ENCODE measurements around the gene HECTD1. TPM values are rescaled to one million over a fixed set of nuclear protein-coding genes. Genes with fewer than 3 reads are reported as not detected.
"Not testable (repeated sequence)": the region's sequence is repeated elsewhere in the genome, so short reads cannot be mapped to it uniquely, and the experiment has no call there.

Gene HECTD1
- total RNA-seq, 3 donors from 2014 or later (not counting 1 experiment from before 2014, with no cell fraction given): 162 to 202 (median 179) TPM

DNA sequence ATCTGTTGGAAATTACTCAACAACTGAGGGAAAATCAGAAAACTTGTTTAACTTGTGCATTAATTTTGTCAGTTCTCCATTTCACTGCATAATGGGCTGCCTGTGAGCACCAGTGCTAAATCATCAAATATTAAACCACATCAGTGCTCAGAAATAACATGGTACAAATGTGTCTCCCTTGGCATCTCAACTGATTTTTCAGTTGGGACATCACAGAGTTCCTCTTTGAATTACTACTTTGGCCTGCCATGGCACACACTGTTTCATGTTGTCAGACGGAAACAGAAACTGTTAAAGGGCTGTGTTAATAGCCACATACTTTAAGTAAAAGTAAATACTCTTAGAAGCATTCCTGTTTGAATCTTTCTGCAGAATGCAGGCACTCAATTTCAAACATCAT, 139.4 kb downstream of the HECTD1 start:
- Histone ChIP-seq H3K4me1 (ENCODE audit: control insufficient read depth, insufficient read depth, low read length) (no peaks in the 10 kb centered on the region), H3K27me3 (ENCODE audit: control insufficient read depth, insufficient read depth, low read length) (no peaks in the 10 kb centered on the region), H3K9me3 (ENCODE audit: control insufficient read depth, insufficient read depth, low read length) (no peaks in the 10 kb centered on the region), H3K36me3 (ENCODE audit: control insufficient read depth, insufficient read depth, low read length) (peaks cover 4% of the 10 kb centered on the region), H3K4me3 (ENCODE audit: low read length) (no peak overlapping the region), H3K27ac (ENCODE audit: low read length) (no peak overlapping the region)
- peaks cover 9% of the 10 kb centered on the region for H3K36me3 Mint-ChIP-seq
- DNase-seq: no peak
- TF ChIP-seq, protein P1, sequence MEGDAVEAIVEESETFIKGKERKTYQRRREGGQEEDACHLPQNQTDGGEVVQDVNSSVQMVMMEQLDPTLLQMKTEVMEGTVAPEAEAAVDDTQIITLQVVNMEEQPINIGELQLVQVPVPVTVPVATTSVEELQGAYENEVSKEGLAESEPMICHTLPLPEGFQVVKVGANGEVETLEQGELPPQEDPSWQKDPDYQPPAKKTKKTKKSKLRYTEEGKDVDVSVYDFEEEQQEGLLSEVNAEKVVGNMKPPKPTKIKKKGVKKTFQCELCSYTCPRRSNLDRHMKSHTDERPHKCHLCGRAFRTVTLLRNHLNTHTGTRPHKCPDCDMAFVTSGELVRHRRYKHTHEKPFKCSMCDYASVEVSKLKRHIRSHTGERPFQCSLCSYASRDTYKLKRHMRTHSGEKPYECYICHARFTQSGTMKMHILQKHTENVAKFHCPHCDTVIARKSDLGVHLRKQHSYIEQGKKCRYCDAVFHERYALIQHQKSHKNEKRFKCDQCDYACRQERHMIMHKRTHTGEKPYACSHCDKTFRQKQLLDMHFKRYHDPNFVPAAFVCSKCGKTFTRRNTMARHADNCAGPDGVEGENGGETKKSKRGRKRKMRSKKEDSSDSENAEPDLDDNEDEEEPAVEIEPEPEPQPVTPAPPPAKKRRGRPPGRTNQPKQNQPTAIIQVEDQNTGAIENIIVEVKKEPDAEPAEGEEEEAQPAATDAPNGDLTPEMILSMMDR (IDR thresholded peaks at IDR 0.05): no peak
- intact Hi-C loops (cut with micrococcal nuclease): no loop called here
- H3K4me3 Mint-ChIP-seq: no peak overlapping the region
- H3K4me1 Mint-ChIP-seq: no peaks in the 10 kb centered on the region
- no peaks in the 10 kb centered on the region for H3K9me3 Mint-ChIP-seq
- H3K27ac Mint-ChIP-seq: no peak overlapping the region
- ATAC-seq: no peak
- 80% methylated on average over 1 of the region's 1 CpG for WGBS (ENCODE audit: insufficient coverage)
- no peaks in the 10 kb centered on the region for H3K27me3 Mint-ChIP-seq (ENCODE audit: low read depth in 2 of 2)

DNA sequence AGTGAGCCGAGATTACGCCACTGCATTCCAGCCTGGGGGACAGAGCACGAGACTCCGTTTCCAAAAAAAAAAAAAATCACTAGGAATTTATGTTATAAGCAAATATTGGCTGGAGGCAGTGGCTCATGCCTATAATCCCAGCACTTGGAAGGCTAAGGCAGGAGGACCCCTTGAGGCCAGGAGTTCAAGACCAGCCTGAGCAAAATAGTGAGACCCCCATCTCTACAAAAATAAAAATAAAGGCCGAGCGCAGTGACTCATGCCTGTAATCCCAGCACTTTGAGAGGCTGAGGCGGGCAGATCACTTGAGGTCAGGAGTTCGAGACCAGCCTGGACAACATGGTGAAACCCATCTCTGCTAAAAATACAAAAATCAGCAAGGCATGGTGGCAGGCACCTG, 144.7 kb downstream of the HECTD1 start:
- 90% methylated on average over 8 of the region's 8 CpGs for WGBS (ENCODE audit: insufficient coverage)

DNA sequence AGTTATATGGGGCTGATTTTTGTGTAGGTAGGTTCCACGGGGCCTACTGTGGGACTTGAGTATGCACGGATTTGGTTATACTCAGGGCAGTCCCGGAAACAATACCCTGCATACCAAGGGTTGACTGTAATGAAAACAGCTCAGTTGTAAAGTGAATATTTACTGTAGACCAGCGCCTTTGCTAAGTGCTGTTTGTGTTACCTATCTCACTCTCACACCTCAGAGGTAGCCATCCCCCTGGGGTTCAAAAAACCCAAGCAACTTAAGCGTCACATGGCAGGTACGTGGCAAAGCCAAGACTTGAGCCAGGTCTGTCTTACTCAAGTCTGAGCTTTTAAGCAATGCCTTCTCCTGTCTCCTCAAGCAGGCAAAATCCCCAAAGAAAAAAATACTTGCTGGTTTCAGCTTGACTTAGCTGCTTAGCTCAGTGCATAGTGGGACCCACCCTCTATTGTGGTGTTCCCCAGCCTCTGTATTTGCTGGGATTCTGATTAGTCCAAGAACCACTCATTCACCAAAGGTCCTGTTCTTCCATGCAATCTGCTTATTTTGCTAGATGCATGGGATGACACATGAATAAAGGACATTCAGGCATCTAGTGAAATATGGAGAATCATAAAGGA, 147.2 kb downstream of the HECTD1 start:
- DNase-seq: no peak
- Mint-ChIP-seq H3K4me3 (no peak overlapping the region), H3K27me3 (ENCODE audit: low read depth in 2 of 2) (no peaks in the 10 kb centered on the region), H3K4me1 (peaks cover 0 to 11% of the 10 kb centered on the region in 2 donors), H3K36me3 (no peaks in the 10 kb centered on the region), H3K9me3 (no peaks in the 10 kb centered on the region), H3K27ac (no peak overlapping the region)
- TF ChIP-seq, protein P1 (IDR thresholded peaks at IDR 0.05): no peak
- Histone ChIP-seq H3K27me3 (ENCODE audit: control insufficient read depth, insufficient read depth, low read length) (no peaks in the 10 kb centered on the region), H3K27ac (ENCODE audit: low read length) (no peak overlapping the region), H3K9me3 (ENCODE audit: control insufficient read depth, insufficient read depth, low read length) (no peaks in the 10 kb centered on the region), H3K4me3 (ENCODE audit: low read length) (no peak overlapping the region), H3K36me3 (ENCODE audit: control insufficient read depth, insufficient read depth, low read length) (no peaks in the 10 kb centered on the region), H3K4me1 (ENCODE audit: control insufficient read depth, insufficient read depth, low read length) (no peaks in the 10 kb centered on the region)
- ATAC-seq: no peak
- intact Hi-C loops (cut with micrococcal nuclease): no loop called here
- 94% methylated on average over 6 of the region's 6 CpGs for WGBS (ENCODE audit: insufficient coverage)

More for the DNA sequence above, 144.7 kb downstream of the HECTD1 start:
- H3K27ac ChIP-seq (ENCODE audit: low read length); H3K36me3 Mint-ChIP-seq; ATAC-seq; H3K27me3 Mint-ChIP-seq (ENCODE audit: low read depth in 2 of 2); H3K27me3 ChIP-seq (ENCODE audit: control insufficient read depth, insufficient read depth, low read length); H3K4me3 ChIP-seq (ENCODE audit: low read length); H3K36me3 ChIP-seq (ENCODE audit: control insufficient read depth, insufficient read depth, low read length); H3K4me3 Mint-ChIP-seq; H3K9me3 Mint-ChIP-seq; H3K9me3 ChIP-seq (ENCODE audit: control insufficient read depth, insufficient read depth, low read length); H3K4me1 ChIP-seq (ENCODE audit: control insufficient read depth, insufficient read depth, low read length); DNase-seq; intact Hi-C loops (cut with micrococcal nuclease); H3K27ac Mint-ChIP-seq: not testable (repeated sequence)
- H3K4me1 Mint-ChIP-seq: peaks cover 0 to 11% of the 10 kb centered on the region in 2 donors

DNA sequence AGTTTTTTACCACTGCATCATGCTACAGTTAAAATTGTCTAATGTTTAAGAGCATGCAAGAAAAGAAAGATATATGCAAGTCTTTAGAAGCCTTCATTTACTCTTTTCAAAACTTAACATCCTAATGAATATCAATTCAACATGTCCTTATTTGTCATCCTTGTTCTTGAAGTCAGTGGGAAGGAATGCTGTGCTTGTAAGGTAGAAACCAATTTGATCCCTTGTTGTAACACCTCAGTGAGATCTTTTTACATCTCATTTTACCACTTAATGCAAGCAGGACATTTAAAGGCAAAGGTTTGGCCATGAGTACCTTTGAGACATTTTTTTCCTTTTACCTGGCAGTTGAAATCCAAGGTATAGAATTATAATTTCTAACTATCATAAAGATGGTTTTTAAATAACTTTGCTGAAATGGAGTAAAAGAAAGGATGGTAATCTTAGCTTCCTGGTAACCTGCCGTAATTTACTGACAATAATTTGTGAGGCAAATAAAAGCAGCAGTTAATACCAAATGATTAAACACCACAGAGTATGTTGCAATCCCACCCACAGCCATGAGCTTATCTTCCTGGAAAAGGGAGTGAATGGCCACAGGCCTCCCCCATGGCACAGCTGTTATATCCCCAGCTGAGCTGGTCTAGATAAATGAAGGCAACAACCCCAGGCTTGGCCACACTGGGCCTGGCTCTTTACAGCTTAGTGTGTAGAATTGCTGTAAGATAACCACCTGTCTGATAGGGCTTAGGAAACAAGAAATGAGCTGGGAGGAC, 148.3 kb downstream of the HECTD1 start:
- intact Hi-C loops (cut with micrococcal nuclease): no loop called here
- WGBS (ENCODE audit: insufficient coverage): 83% methylated on average over 1 of the region's 1 CpG
- Histone ChIP-seq H3K9me3 (ENCODE audit: control insufficient read depth, insufficient read depth, low read length) (no peaks in the 10 kb centered on the region), H3K27ac (ENCODE audit: low read length) (no peak overlapping the region), H3K4me3 (ENCODE audit: low read length) (no peak overlapping the region), H3K27me3 (ENCODE audit: control insufficient read depth, insufficient read depth, low read length) (no peaks in the 10 kb centered on the region), H3K4me1 (ENCODE audit: control insufficient read depth, insufficient read depth, low read length) (no peaks in the 10 kb centered on the region), H3K36me3 (ENCODE audit: control insufficient read depth, insufficient read depth, low read length) (no peaks in the 10 kb centered on the region)
- Mint-ChIP-seq H3K9me3 (no peaks in the 10 kb centered on the region), H3K36me3 (no peaks in the 10 kb centered on the region), H3K27ac (no peak overlapping the region), H3K4me1 (peaks cover 0 to 11% of the 10 kb centered on the region in 2 donors), H3K4me3 (no peak overlapping the region), H3K27me3 (ENCODE audit: low read depth in 2 of 2) (no peaks in the 10 kb centered on the region)
- TF ChIP-seq, protein P1 (IDR thresholded peaks at IDR 0.05): no peak
- ATAC-seq (no peak), DNase-seq (no peak)
